GM18519 (cell line): ENCODE results near the gene JAM3.
"Not testable (repeated sequence)": the region's sequence is repeated elsewhere in the genome, so short reads cannot be mapped to it uniquely, and the experiment has no call there.

Experiments used
- ATAC-seq: cut with Tn5 transposase; IDR thresholded peaks from one replicate; pipeline ENCODE4 v1.9.1; 2021; ENCODE audit warnings: mild to moderate bottlenecking, moderate library complexity; ENCODE audit not compliant: unreplicated experiment, low FRiP score

The JAM3 gene

GRCh38 chr11:134055029-134055428 is 13.8 kb upstream of the JAM3 start:
- ATAC-seq, result no peak

- no peak for ATAC-seq
Observed at GRCh38 chr11:134060316-134060715, 8.6 kb upstream of the JAM3 start.

GRCh38 chr11:134062265-134063123 is 6.4 kb upstream of the JAM3 start:
- ATAC-seq, result no peak

- ATAC-seq, result no peak
Observed at GRCh38 chr11:134063124-134063495, 5.8 kb upstream of the JAM3 start.

GRCh38 chr11:134063991-134064747 is 4.7 kb upstream of the JAM3 start:
- no peak for ATAC-seq

DNA sequence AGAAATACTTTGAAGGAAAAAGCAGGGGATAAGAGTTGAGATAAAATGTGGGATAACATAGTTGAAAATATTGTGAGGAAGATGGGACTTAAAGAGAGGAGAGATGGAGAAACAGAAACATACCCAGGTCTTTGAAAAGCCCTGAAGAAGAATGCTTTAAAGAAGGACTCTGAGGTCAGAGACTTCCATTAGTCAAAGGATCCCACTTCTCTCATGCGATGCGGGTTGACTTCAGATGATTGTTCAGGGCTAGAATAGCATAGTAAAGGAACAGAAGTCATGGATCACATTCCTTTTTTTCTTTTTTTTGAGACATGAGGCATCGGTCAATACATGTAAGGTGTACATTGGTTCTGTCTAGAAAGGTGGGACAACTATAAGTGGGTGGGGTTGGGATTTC is 3.5 kb upstream of the JAM3 start:
- no peak for ATAC-seq

- ATAC-seq, result no peak
Observed at GRCh38 chr11:134066943-134067885, 1.7 kb upstream of the JAM3 start.

- no peak for ATAC-seq
Observed at GRCh38 chr11:134069426-134070341, 812 bp downstream of the JAM3 start.

DNA sequence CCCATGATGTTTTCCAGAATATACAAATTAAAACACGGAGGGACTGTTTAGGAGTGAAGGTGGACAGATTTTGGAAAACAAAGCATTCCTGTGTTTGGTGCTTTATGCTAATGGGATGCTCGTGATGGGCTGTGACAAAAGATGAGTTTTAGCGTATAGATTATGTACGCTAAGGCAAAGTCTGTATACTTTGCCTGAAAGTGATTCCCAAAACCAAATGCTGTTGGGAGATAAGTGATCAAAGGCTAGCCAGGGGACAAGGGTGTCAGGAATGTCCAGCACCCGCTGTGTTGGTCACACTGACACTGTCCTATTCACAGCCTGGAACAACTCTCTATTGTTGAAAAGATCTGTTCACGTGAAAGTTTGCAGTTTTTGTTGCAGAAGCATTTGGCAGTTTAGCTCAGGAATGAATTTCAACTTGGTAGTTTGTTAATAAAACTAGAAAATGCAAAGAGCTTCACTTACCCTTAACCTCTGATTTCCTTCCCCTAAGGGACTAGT is 1.5 kb downstream of the JAM3 start:
- ATAC-seq, result no peak

DNA sequence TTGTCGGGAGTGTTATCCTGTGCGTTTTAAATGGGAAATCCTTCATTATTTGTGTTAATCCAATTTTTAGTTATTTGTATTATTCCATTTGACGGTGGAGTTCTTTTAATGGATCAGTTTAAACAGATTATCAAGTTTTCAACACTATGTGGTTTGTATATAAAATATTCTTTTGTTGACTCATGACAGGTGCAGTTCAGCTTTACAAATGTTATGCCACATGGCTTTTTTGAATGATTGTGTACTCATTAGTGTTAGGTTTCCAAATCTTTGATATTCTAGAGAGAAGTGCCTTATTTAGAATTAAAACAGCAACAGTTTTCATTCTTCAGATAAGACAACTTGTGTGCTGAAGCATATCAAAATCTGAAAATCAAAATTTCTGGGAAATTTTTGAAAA is 2.4 kb downstream of the JAM3 start:
- ATAC-seq, result no peak

DNA sequence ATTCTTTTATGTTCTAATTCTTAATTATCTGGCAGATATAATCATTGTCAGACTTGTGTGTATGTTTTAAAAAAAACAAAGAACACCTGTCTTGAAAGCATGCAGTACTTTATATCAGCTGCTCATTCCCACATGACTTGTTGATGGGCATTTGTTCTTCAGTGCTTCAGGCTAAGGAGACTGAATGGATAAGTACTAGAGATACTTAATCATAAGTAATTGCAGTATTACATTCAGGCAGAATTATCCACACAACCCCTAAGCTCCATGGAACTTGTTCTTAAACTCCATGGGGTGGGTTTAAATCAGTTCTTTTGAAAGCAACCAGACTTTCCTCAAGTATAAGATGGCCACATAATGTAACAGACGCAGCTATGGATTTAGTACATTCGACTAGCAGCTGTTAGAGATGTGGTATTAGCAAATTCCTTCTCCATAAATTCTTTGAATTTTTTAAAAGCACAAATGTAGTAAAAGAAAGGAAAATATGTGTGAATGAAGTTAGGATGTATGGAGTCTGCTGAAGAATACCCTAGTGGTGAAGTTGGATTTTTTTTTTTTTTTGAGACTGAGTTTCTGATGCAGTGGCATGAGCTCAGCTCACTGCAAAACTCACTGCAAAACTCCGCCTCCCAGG is 3.0 kb downstream of the JAM3 start:
- ATAC-seq, result no peak

- peak; percentile 44 for ATAC-seq
Observed at GRCh38 chr11:134072844-134073243, 4.0 kb downstream of the JAM3 start.

GRCh38 chr11:134074346-134074745 is 5.5 kb downstream of the JAM3 start:
- no peak for ATAC-seq

DNA sequence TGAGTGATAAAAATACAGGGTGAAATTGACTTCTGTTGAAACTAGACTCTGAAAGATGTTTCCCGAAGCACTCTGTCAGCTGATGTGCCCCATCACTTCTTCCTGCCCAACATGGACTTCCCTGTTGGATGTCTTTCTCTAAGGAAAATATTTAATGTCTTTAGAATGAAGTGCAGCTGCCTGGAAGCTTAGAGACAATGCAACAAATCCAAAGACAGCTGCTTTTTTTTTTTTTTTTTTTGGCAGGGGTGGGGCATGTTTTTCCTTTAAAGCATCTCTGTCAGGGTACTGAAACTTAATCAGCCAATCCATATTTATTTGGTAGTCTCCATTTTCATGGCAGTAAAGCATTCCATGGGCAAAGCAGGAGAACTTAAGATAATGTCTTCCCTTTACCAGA is 5.9 kb downstream of the JAM3 start:
- no peak for ATAC-seq

DNA sequence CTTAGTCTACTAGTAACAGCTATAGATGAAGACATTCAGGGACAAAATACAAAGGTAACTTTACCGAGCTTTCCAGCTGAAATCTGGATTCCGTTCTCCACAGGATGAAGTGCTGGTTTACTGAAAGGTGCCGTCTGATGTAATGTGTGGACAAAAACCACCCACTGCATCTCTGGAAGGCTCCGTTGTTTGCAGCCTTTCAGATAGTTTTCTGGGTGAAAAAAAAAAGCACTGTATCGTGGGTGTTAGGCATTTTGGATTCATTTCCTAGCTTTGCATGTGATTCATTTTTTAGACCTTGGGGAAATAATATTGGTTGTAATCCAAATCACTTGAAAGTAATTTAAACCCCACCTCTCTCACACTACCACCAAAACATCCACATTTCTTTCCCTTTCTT is 10.4 kb downstream of the JAM3 start:
- no peak for ATAC-seq

- ATAC-seq, result not testable (repeated sequence)
Observed at GRCh38 chr11:134081258-134081657, 12.4 kb downstream of the JAM3 start.

DNA sequence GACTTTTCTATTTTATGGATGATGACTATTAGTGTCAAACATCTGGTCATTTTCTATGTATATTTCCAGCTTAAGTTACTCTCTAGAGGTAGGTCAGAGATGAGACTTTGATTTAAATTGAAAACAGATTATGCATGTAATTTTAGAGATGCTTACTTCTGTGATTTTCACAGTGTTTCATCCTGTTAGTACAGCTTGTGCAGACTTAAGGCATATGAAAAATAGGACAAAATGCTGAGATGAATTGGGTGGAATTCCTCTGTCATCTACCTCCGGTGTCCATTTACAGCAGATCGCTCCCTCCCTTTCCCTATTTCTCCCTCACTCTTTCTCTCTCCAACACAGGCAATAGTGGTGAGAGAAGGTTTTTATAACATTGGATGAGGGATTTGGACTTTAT is 14.1 kb downstream of the JAM3 start:
- no peak for ATAC-seq

- no peak for ATAC-seq
Observed at GRCh38 chr11:134086376-134086775, 17.5 kb downstream of the JAM3 start.

GRCh38 chr11:134092006-134092405 is 23.1 kb downstream of the JAM3 start:
- not testable (repeated sequence) for ATAC-seq
